ENCODE results near the gene COX20. TPM values are rescaled to one million over a fixed set of nuclear protein-coding genes. Genes with fewer than 3 reads are reported as not detected.

The COX20 gene
- total and polyA plus RNA-seq, 2 donors from 2014 or later: 45.4 to 171 TPM

GRCh38 chr1:244860914-244861610 lies 25.6 kb downstream of the COX20 start:
- DNase-seq (no peak), FAIRE-seq (no peak)
- Histone ChIP-seq H3K27ac (ENCODE audit: low read depth in 2 of 2, low read length in 2 of 2) (peak overlapping the region in 1 of 2 donors; percentile 1), H3K27me3 (ENCODE audit: control insufficient read depth, insufficient read depth, low read length) (no peaks in the 10 kb centered on the region), H3K4me3 (ENCODE audit: low read length in 3 of 3) (peak overlapping the region; percentile 72 to 99 (median 95)), H3K9me3 (ENCODE audit: control insufficient read depth in 2 of 3, insufficient read depth in 1 of 3, low read length in 3 of 3) (no peaks in the 10 kb centered on the region), H3K9ac (ENCODE audit: low read length in 3 of 3) (peak overlapping the region; percentile 19 to 86 (median 79)), H3K4me1 (ENCODE audit: control insufficient read depth in 2 of 3, insufficient read depth in 2 of 3, low read depth in 1 of 3, low read length in 3 of 3) (peaks cover 9 to 24% (median 17%) of the 10 kb centered on the region in 3 donors), H3K36me3 (ENCODE audit: control insufficient read depth in 2 of 3, insufficient read depth in 3 of 3, low read length in 3 of 3) (peaks cover 20 to 46% (median 37%) of the 10 kb centered on the region in 3 donors)
- no peak for TF ChIP-seq CTCF (IDR thresholded peaks at IDR 0.05; ENCODE audit: borderline replicate concordance, extremely low read depth, insufficient read depth)
- intact Hi-C loops (cut with DNase I): no loop called here

- DNase-seq (peak in 2 of 5 donors; percentile 35 to 39), FAIRE-seq (no peak)
- intact Hi-C loops (cut with DNase I): no loop called here
- Histone ChIP-seq H3K4me1 (ENCODE audit: control insufficient read depth in 2 of 3, insufficient read depth in 2 of 3, low read depth in 1 of 3, low read length in 3 of 3) (peaks cover 9 to 24% (median 17%) of the 10 kb centered on the region in 3 donors), H3K4me3 (ENCODE audit: low read length in 3 of 3) (peak overlapping the region; percentile 72 to 99 (median 95)), H3K27me3 (ENCODE audit: control insufficient read depth, insufficient read depth, low read length) (no peaks in the 10 kb centered on the region), H3K36me3 (ENCODE audit: control insufficient read depth in 2 of 3, insufficient read depth in 3 of 3, low read length in 3 of 3) (peaks cover 20 to 39% (median 32%) of the 10 kb centered on the region in 3 donors), H3K9me3 (ENCODE audit: control insufficient read depth in 2 of 3, insufficient read depth in 1 of 3, low read length in 3 of 3) (no peaks in the 10 kb centered on the region), H3K27ac (ENCODE audit: low read depth in 2 of 2, low read length in 2 of 2) (peak overlapping the region in 1 of 2 donors; percentile 1), H3K9ac (ENCODE audit: low read length in 3 of 3) (peak overlapping the region; percentile 19 to 86 (median 79))
- TF ChIP-seq CTCF (IDR thresholded peaks at IDR 0.05; ENCODE audit: borderline replicate concordance, extremely low read depth, insufficient read depth): no peak
Observed at GRCh38 chr1:244861683-244862082, 26.2 kb downstream of the COX20 start.

- intact Hi-C loops (cut with DNase I): no loop called here
- DNase-seq: peak in 1 of 5 donors; percentile 31
- peaks cover 9 to 24% (median 17%) of the 10 kb centered on the region in 3 donors for H3K4me1 ChIP-seq (ENCODE audit: control insufficient read depth in 2 of 3, insufficient read depth in 2 of 3, low read depth in 1 of 3, low read length in 3 of 3)
- H3K9me3 ChIP-seq (ENCODE audit: control insufficient read depth in 2 of 3, insufficient read depth in 1 of 3, low read length in 3 of 3): no peaks in the 10 kb centered on the region
- H3K27ac ChIP-seq (ENCODE audit: low read depth in 2 of 2, low read length in 2 of 2): peak overlapping the region; percentile 80 to 96
- peak overlapping the region; percentile 72 to 99 (median 95) for H3K4me3 ChIP-seq (ENCODE audit: low read length in 3 of 3)
- FAIRE-seq: no peak
- peak overlapping the region; percentile 79 to 94 (median 86) for H3K9ac ChIP-seq (ENCODE audit: low read length in 3 of 3)
- no peaks in the 10 kb centered on the region for H3K27me3 ChIP-seq (ENCODE audit: control insufficient read depth, insufficient read depth, low read length)
- peaks cover 16 to 33% (median 30%) of the 10 kb centered on the region in 3 donors for H3K36me3 ChIP-seq (ENCODE audit: control insufficient read depth in 2 of 3, insufficient read depth in 3 of 3, low read length in 3 of 3)
- no peak for TF ChIP-seq CTCF (IDR thresholded peaks at IDR 0.05; ENCODE audit: borderline replicate concordance, extremely low read depth, insufficient read depth)
Observed at GRCh38 chr1:244862354-244862698, 26.9 kb downstream of the COX20 start.

Data from kidney (tissue), 14 donors.